Measurements from ENCODE around the gene APELA.
"Not testable (repeated sequence)": the region's sequence is repeated elsewhere in the genome, so short reads cannot be mapped to it uniquely, and the experiment has no call there.

APELA gene

GRCh38 chr4:164926301-164926700 is 49.3 kb downstream of the APELA start:
- no peak for DNase-seq (ENCODE audit: low read depth)

- not testable (repeated sequence) for DNase-seq (ENCODE audit: low read depth)
Observed at GRCh38 chr4:164927101-164927500, 50.1 kb downstream of the APELA start.

- DNase-seq (ENCODE audit: low read depth): no peak
Observed at GRCh38 chr4:164930647-164931046, 53.7 kb downstream of the APELA start.

GRCh38 chr4:164931551-164932324 is 54.8 kb downstream of the APELA start:
- no peak for DNase-seq (ENCODE audit: low read depth)

- no peak for DNase-seq (ENCODE audit: low read depth)
Observed at GRCh38 chr4:164933244-164933643, 56.3 kb downstream of the APELA start.

GRCh38 chr4:164935363-164935762 is 58.4 kb downstream of the APELA start:
- no peak for DNase-seq (ENCODE audit: low read depth)

- DNase-seq (ENCODE audit: low read depth): not testable (repeated sequence)
Observed at GRCh38 chr4:164935865-164936606, 59.1 kb downstream of the APELA start.

- no peak for DNase-seq (ENCODE audit: low read depth)
Observed at GRCh38 chr4:164937576-164938270, 60.7 kb downstream of the APELA start.

- DNase-seq (ENCODE audit: low read depth): no peak
Observed at GRCh38 chr4:164943192-164943591, 66.2 kb downstream of the APELA start.

GRCh38 chr4:164945146-164945545 is 68.2 kb downstream of the APELA start:
- DNase-seq (ENCODE audit: low read depth): no peak

GRCh38 chr4:164946810-164947209 is 69.8 kb downstream of the APELA start:
- no peak for DNase-seq (ENCODE audit: low read depth)

Data from activated T-helper 9 cell treated with anti-CD3 and anti-CD28 coated beads, Interleukin-2, amount 50 U/mL, for 16 hours (primary cell).